Spleen (tissue), 7 donors: ENCODE data around the gene SNRNP25.

Experiments used
- POLR2A ChIP-seq, 3 donors: fragments of 450-650 bp; IDR thresholded peaks; one replicate each; pipeline ENCODE4 v1.5.1; 2017; ENCODE audit warnings: antibody characterized with exemption in 3 of 3, mild to moderate bottlenecking in 1 of 3
- POLR2AphosphoS5 ChIP-seq, 3 donors: sonication (generic); formaldehyde crosslinking; IDR thresholded peaks; one replicate each; pipeline ENCODE4 v1.5.1; 2017; ENCODE audit warnings: antibody characterized with exemption in 3 of 3
- TF ChIP-seq, protein P1 (sequence below), 11 experiments: fragments of 200-600 bp in 7 of 11; fragments of 450-650 bp in 4 of 11; sonication (generic) in 4 of 11; IDR thresholded peaks in 8 of 11; conservative IDR thresholded peaks in 3 of 11; 1 replicate in 7 of 11; 2 replicates in 4 of 11; pipeline versions ENCODE4 v1.4.0 to v1.8.0; 2016 to 2021; ENCODE audit warnings: antibody characterized with exemption in 11 of 11, inconsistent platforms in 4 of 11, mild to moderate bottlenecking in 1 of 11
- donor health status: DM: no; HTN: no; CAD: no; lungs with moderate emphysema.
- donor health status: DM: no; HTN: no; CAD: no.
- donor health status: DM: no; HTN: no; CAD: no.

DNA sequence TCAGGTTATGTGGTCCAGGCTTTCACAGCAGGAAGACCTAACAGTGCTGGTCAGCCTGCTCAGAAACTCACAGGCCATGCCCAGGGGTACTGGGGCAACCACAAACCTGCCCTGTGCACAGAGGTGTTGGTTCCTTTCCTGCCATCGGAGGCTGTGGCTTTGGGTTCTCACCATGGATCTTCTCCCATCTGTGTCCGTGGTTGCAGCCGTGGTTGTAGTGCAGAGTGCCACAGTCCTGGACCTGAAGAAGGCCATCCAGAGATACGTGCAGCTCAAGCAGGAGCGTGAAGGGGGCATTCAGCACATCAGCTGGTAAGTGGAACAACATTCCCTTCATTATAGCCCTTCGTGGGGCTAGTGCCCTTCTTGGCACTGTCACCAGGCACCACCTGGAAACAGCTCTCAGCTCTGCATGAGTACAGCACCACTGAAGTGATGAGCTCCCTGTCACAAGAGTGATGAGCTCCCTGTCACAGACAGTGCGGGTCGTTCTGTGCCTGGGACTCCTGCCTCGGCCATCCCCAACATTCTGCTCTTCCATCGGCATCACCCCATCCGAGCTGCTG is 2.0 kb downstream of the SNRNP25 start:
- TF ChIP-seq, protein P1, sequence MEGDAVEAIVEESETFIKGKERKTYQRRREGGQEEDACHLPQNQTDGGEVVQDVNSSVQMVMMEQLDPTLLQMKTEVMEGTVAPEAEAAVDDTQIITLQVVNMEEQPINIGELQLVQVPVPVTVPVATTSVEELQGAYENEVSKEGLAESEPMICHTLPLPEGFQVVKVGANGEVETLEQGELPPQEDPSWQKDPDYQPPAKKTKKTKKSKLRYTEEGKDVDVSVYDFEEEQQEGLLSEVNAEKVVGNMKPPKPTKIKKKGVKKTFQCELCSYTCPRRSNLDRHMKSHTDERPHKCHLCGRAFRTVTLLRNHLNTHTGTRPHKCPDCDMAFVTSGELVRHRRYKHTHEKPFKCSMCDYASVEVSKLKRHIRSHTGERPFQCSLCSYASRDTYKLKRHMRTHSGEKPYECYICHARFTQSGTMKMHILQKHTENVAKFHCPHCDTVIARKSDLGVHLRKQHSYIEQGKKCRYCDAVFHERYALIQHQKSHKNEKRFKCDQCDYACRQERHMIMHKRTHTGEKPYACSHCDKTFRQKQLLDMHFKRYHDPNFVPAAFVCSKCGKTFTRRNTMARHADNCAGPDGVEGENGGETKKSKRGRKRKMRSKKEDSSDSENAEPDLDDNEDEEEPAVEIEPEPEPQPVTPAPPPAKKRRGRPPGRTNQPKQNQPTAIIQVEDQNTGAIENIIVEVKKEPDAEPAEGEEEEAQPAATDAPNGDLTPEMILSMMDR (IDR thresholded peaks at IDR 0.05 in 8 of 11, conservative IDR thresholded peaks at IDR 0.05 in 3 of 11): no peak
- no peak for TF ChIP-seq POLR2A (IDR thresholded peaks at IDR 0.05)
- no peak for TF ChIP-seq POLR2AphosphoS5 (IDR thresholded peaks at IDR 0.05)
